ENCODE data around the gene ZNF860.

- TF ChIP-seq, protein P1, sequence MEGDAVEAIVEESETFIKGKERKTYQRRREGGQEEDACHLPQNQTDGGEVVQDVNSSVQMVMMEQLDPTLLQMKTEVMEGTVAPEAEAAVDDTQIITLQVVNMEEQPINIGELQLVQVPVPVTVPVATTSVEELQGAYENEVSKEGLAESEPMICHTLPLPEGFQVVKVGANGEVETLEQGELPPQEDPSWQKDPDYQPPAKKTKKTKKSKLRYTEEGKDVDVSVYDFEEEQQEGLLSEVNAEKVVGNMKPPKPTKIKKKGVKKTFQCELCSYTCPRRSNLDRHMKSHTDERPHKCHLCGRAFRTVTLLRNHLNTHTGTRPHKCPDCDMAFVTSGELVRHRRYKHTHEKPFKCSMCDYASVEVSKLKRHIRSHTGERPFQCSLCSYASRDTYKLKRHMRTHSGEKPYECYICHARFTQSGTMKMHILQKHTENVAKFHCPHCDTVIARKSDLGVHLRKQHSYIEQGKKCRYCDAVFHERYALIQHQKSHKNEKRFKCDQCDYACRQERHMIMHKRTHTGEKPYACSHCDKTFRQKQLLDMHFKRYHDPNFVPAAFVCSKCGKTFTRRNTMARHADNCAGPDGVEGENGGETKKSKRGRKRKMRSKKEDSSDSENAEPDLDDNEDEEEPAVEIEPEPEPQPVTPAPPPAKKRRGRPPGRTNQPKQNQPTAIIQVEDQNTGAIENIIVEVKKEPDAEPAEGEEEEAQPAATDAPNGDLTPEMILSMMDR (IDR thresholded peaks at IDR 0.05; ENCODE audit: low read depth, low read length): no peak
- no peak for TF ChIP-seq EZH2phosphoT487 (IDR thresholded peaks at IDR 0.05; ENCODE audit: low read depth)
These were observed 22.3 kb upstream of the ZNF860 start for GRCh38 chr3:31959251-31959650.

Measured in OCI-LY3 (cell line).